GM19468 (cell line): ENCODE results near the gene SLC28A3.
"Not testable (repeated sequence)": the region's sequence is repeated elsewhere in the genome, so short reads cannot be mapped to it uniquely, and the experiment has no call there.

Experiments used
- ATAC-seq: cut with Tn5 transposase; IDR thresholded peaks from one replicate; pipeline ENCODE4 v1.9.1; 2021; ENCODE audit warnings: mild to moderate bottlenecking, moderate library complexity, moderate number of reproducible peaks; ENCODE audit not compliant: unreplicated experiment; ENCODE audit errors: extremely low read depth

Gene SLC28A3

GRCh38 chr9:84340535-84340934, at the start of gene SLC28A3:
Gene SLC28A3, minus strand, starts transcription at chr9:84340758. Its CDS starts 125 bp downstream, at chr9:84340633.
- no peak for ATAC-seq

DNA sequence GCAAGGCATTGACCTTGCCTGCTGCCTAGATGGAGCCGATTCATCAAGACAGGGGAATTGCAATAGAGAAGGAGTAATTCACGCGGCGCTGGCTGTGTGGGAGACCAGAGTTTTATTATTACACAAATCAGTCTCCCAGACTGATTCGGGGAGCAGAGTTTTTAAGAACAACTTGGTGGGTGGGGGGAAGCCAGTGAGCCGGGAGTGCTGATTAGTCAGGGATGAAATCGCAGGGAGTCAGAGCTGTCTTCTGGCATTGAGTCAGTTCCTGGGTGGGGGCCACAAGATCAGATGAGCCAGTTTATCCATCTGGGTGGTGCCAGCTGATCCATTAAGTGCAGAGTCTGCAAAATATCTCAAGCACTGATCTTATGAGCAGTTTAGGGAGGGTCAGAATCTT, 49.7 kb upstream of the SLC28A3 start:
- not testable (repeated sequence) for ATAC-seq

GRCh38 chr9:84387821-84388220, 47.3 kb upstream of the SLC28A3 start:
- no peak for ATAC-seq

GRCh38 chr9:84386753-84387152, 46.2 kb upstream of the SLC28A3 start:
- ATAC-seq = no peak

DNA sequence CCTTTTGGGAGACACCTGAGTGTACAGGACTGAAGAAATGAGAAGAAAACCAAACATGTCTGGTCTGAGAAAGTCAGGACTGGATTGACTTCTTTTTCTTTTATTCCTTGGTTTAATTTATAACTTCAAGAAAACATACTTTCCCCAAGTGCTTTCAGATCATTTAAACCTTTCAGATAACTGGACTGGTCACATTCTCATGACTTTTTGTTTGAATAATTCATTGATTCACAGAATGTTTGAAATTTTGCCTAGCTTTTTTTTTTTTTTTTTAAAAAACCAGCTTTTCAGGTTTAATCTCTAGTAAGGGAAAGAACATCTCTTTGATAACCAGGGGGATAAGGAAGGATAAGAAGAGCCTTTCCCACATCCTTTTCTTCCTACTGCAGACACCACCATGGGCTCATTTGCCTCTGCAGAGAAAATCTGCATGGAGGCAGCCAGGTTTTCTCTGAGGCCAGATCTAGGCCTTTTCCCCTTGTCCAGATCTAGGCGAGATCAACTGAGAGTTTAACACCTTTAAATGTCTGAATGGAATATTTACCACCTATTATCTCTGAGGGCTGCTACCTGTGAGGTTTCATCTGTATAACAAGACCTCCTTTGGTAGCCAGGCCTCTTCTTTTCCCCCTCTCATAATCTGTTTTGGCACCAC, 45.0 kb upstream of the SLC28A3 start:
- ATAC-seq = no peak

- no peak for ATAC-seq
Measured at GRCh38 chr9:84384617-84385016, 44.1 kb upstream of the SLC28A3 start.

GRCh38 chr9:84383178-84383577, 42.6 kb upstream of the SLC28A3 start:
- no peak for ATAC-seq

- ATAC-seq = no peak
Measured at GRCh38 chr9:84382720-84383119, 42.2 kb upstream of the SLC28A3 start.

GRCh38 chr9:84381508-84381907, 41.0 kb upstream of the SLC28A3 start:
- no peak for ATAC-seq

- ATAC-seq = no peak
Measured at GRCh38 chr9:84379740-84380139, 39.2 kb upstream of the SLC28A3 start.

- ATAC-seq = no peak
Measured at GRCh38 chr9:84375954-84376353, 35.4 kb upstream of the SLC28A3 start.

DNA sequence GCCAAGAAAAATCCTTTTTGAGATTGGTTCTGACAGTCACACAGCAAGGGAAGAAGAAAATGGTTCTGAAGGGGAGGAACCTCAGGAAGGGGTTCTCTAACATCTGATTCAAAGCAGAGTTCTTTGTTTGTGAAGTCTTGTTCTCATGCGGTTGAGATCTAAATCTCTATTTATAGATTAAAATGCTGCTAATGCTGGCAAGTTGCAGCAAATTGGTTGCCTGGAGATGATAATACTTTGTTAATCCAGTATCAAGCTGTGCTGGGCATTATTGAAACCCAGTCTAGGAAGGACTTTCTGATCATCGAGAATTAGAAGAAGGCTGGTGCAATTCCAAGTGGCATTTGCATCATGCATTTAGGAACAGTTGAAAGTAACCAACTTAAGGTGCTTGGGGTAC, 34.0 kb upstream of the SLC28A3 start:
- ATAC-seq = no peak

DNA sequence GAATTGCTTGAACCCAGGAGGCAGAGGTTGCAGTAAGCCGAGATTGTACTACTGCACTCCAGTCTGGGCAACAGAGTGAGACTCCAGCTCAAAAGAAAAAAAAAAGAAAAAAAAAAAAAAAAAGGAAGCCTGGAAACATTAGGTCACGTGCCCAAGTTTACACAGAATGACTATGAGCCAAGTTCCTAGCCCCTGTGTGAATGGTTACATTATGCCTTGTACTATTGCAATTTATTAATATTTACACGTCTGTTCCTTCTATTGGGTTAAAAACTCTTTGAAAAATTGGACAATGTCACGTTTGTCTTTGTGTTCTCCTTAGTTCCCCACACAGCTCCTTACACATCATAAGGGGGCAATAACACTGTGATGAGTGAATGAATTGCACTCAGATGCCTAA, 33.5 kb upstream of the SLC28A3 start:
- ATAC-seq = no peak

- ATAC-seq = no peak
Measured at GRCh38 chr9:84371737-84372136, 31.2 kb upstream of the SLC28A3 start.

GRCh38 chr9:84368601-84369000, 28.0 kb upstream of the SLC28A3 start:
- ATAC-seq = no peak

GRCh38 chr9:84367726-84368125, 27.2 kb upstream of the SLC28A3 start:
- ATAC-seq = not testable (repeated sequence)

GRCh38 chr9:84366683-84367082, 26.1 kb upstream of the SLC28A3 start:
- no peak for ATAC-seq

- not testable (repeated sequence) for ATAC-seq
Measured at GRCh38 chr9:84364894-84365490, 24.4 kb upstream of the SLC28A3 start.

DNA sequence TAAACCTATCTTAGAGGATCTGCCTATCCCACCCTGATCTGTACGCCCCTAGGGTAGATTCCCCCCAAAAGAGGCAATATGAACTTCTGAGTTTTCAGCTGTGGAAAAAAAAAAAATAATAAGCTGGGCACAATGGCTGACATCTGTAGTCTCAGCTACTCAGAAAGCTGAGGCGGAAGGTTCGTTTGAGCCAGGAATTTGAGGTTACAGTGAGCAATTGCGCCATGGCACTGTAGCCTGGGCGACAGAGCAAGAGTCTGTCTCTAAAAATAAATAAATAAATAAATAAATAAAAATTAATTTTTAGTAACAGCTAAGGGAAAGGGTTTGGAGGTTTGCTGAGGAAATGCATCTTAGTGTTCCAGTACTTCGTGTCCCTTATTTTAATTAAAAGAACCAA, 21.1 kb upstream of the SLC28A3 start:
- ATAC-seq = no peak

DNA sequence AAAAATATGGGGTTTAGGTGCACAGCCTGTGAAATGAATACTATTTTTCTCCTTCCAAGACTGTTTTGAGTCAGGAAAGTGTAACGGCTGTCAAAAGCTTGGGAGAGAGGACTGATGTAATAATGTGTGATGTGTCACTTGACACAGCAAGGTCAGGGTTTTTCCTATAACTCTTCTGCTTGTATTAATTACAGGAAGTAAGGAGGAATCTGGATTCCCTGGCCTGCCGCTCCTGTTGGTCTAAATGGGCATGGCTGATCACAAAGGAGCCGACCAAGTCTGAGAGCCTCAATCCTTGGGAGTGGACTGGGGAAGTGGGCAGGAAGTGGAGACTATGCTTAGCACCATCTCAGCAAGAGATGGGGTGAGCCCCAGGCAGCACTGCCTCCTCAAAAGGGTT, 16.7 kb upstream of the SLC28A3 start:
- no peak for ATAC-seq

- no peak for ATAC-seq
Measured at GRCh38 chr9:84354035-84354434, 13.5 kb upstream of the SLC28A3 start.

DNA sequence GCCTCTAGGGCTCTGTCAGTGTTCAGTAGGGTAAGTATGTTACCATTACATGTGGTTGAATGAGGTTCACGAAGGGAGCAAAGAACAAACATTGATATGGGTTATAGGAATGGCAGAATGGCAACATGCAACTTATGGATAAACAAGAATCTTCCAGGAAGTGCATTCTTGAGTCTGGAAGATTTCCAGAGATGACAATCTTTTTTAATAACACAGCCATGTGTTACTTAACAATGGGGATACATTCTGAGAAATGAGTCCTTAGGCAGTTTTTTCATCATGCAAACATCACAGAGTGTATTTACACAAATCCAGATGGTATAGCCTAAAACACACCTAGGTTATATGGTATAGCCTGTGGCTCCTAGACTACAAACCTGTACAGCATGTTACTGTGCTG, 9.1 kb upstream of the SLC28A3 start:
- ATAC-seq = no peak
